HEK293T (cell line): ENCODE data around the gene STMP1.

ENCODE experiments used
- BHLHE40 ChIP-seq: fragments of 450-650 bp; IDR thresholded peaks from 2 replicates; pipeline ENCODE4 v1.6.1; 2016; ENCODE audit warnings: mild to moderate bottlenecking, moderate library complexity, borderline replicate concordance
- FOXA1 ChIP-seq: fragments of 450-650 bp; IDR thresholded peaks from 2 replicates; pipeline ENCODE4 v1.6.1; 2016; ENCODE audit warnings: mild to moderate bottlenecking
- FOXK2 ChIP-seq: fragments of 450-650 bp; IDR thresholded peaks from 2 replicates; pipeline ENCODE4 v1.6.1; 2016; ENCODE audit warnings: mild to moderate bottlenecking
- HDGF ChIP-seq: fragments of 450-650 bp; IDR thresholded peaks from 2 replicates; pipeline ENCODE4 v1.6.1; 2017; ENCODE audit warnings: antibody characterized with exemption, borderline replicate concordance
- SUZ12 ChIP-seq: fragments of 450-650 bp; IDR thresholded peaks from 2 replicates; pipeline ENCODE4 v1.6.1; 2016; ENCODE audit warnings: mild to moderate bottlenecking
- TARDBP ChIP-seq: fragments of 450-650 bp; IDR thresholded peaks from 2 replicates; pipeline ENCODE4 v1.6.1; 2016
- TF ChIP-seq, protein P1 (sequence below): fragments of 450-650 bp; IDR thresholded peaks from 2 replicates; pipeline ENCODE4 v1.6.1; 2016

GRCh38 chr7:135716677-135717238, 54.4 kb downstream of the STMP1 start:
- no peak for TF ChIP-seq FOXK2
- TF ChIP-seq HDGF = no peak
- no peak for TF ChIP-seq SUZ12
- no peak for TF ChIP-seq BHLHE40
- TF ChIP-seq TARDBP = no peak; the same call in 1 of the 2 replicates
- TF ChIP-seq, protein P1, sequence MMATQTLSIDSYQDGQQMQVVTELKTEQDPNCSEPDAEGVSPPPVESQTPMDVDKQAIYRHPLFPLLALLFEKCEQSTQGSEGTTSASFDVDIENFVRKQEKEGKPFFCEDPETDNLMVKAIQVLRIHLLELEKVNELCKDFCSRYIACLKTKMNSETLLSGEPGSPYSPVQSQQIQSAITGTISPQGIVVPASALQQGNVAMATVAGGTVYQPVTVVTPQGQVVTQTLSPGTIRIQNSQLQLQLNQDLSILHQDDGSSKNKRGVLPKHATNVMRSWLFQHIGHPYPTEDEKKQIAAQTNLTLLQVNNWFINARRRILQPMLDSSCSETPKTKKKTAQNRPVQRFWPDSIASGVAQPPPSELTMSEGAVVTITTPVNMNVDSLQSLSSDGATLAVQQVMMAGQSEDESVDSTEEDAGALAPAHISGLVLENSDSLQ = peak; percentile 84
- no peak for TF ChIP-seq FOXA1
